HepG2 (cell line): ENCODE measurements around the gene PIP5K1A. TPM values are rescaled to one million over a fixed set of nuclear protein-coding genes. Genes with fewer than 3 reads are reported as not detected.
"Not testable (repeated sequence)": the region's sequence is repeated elsewhere in the genome, so short reads cannot be mapped to it uniquely, and the experiment has no call there.

Experiments used
- ATF1 ChIP-seq: IDR thresholded peaks from 2 replicates; pipeline ENCODE4 v1.6.1; 2016; ENCODE audit warnings: mild to moderate bottlenecking, control low read depth
- CEBPB ChIP-seq: IDR thresholded peaks from 2 replicates; pipeline ENCODE4 v1.6.1; 2011; ENCODE audit warnings: low read depth, low read length, improper control_type of control experiment, borderline replicate concordance
- CREM ChIP-seq, 2 experiments: sonication (generic) in 1 of 2; formaldehyde crosslinking in 1 of 2; IDR thresholded peaks; 2 replicates each; pipeline versions ENCODE4 v1.4.0 to v1.6.1; 2016 to 2020; ENCODE audit warnings: antibody characterized with exemption in 1 of 2, mild to moderate bottlenecking in 1 of 2, missing genetic modification reagents in 1 of 2
- RARA ChIP-seq: IDR thresholded peaks from 2 replicates; pipeline ENCODE4 v1.6.1; 2016; ENCODE audit warnings: missing genetic modification reagents, missing compliant biosample characterization
- SAP130 ChIP-seq: IDR thresholded peaks from 2 replicates; pipeline ENCODE4 v1.6.1; 2016; ENCODE audit warnings: low read depth
- YEATS4 ChIP-seq: sonication (generic); formaldehyde crosslinking; IDR thresholded peaks from 2 replicates; pipeline ENCODE4 v1.4.0; 2020; ENCODE audit warnings: missing genetic modification reagents, borderline replicate concordance
- polyA plus RNA-seq, 8 experiments: library from polyadenylated mRNA; depleted of rRNA in 3 of 8; stranded (reverse) in 7 of 8; unstranded in 1 of 8; fragments of >200 nt; fragmentation: Illumina TruSeq in 4 of 8; extraction: Trizol in 4 of 8; gene quantifications; 2 replicates each; pipeline versions ENCODE4 v1.2.1 to v1.2.3, GENCODE V29; 2011 to 2016; ENCODE audit warnings: low read depth in 4 of 8, missing spikeins in 1 of 8, mixed read lengths in 1 of 8; ENCODE audit not compliant: insufficient read depth in 1 of 8
- total RNA-seq, 5 experiments: library from RNA; depleted of rRNA; stranded (reverse); fragments of >200 nt; fragmentation: Illumina TruSeq; extraction: Trizol; gene quantifications; 2 replicates each; pipeline ENCODE4 v1.2.3, GENCODE V29; 2016; ENCODE audit warnings: low read depth in 1 of 5
- TF ChIP-seq, protein P1 (sequence below): sonication (generic); formaldehyde crosslinking; IDR thresholded peaks from 2 replicates; pipeline ENCODE4 v1.4.0; 2020; ENCODE audit warnings: missing genetic modification reagents, borderline replicate concordance
- TF ChIP-seq, protein P2 (sequence below): sonication (generic); formaldehyde crosslinking; IDR thresholded peaks from 2 replicates; pipeline ENCODE4 v1.4.0; 2020; ENCODE audit warnings: missing genetic modification reagents, borderline replicate concordance

The PIP5K1A gene
- total and polyA plus RNA-seq, 2 of the 13 experiments (the other 11 are each of a cell fraction or from before 2014, with no cell fraction given), result 45.3 to 65.1 TPM

DNA sequence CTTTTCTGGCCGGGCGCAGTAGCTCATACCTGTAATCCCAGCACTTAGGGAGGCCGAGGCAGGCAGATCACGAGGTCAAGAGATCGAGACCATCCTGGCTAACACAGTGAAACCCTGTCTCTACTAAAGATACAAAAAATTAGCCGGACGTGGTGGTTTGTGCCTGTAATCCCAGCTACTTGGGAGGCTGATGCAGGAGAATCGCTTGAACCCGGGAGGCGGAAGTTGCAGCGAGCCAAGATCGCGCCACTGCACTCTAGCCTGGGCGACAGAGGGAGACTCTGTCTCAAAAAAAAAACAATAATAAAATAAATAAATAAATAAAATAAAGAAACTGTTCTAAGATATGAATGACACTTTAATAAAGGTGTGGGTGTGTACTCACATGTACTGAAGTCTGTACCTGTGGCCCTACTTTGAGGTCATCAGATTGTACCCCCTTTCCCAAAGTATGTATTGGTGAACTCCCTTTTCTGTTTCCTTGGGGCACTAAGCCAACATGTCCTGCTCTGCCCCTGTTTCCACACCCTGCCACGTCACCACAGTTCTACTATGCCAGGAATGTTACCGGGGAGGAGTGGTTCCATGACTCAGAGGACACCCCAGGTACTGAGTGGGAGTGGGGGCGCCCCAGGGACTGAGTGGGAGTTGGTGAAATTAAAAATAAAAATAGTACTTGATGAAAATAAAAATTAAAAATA lies 3.3 kb upstream of the PIP5K1A start (continued):
- TF ChIP-seq, protein P1, sequence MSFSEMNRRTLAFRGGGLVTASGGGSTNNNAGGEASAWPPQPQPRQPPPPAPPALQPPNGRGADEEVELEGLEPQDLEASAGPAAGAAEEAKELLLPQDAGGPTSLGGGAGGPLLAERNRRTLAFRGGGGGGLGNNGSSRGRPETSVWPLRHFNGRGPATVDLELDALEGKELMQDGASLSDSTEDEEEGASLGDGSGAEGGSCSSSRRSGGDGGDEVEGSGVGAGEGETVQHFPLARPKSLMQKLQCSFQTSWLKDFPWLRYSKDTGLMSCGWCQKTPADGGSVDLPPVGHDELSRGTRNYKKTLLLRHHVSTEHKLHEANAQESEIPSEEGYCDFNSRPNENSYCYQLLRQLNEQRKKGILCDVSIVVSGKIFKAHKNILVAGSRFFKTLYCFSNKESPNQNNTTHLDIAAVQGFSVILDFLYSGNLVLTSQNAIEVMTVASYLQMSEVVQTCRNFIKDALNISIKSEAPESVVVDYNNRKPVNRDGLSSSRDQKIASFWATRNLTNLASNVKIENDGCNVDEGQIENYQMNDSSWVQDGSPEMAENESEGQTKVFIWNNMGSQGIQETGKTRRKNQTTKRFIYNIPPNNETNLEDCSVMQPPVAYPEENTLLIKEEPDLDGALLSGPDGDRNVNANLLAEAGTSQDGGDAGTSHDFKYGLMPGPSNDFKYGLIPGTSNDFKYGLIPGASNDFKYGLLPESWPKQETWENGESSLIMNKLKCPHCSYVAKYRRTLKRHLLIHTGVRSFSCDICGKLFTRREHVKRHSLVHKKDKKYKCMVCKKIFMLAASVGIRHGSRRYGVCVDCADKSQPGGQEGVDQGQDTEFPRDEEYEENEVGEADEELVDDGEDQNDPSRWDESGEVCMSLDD (CRISPR knock-in tag), result peak; percentile 84; the same call in 1 of the 2 replicates
- TF ChIP-seq, protein P2, sequence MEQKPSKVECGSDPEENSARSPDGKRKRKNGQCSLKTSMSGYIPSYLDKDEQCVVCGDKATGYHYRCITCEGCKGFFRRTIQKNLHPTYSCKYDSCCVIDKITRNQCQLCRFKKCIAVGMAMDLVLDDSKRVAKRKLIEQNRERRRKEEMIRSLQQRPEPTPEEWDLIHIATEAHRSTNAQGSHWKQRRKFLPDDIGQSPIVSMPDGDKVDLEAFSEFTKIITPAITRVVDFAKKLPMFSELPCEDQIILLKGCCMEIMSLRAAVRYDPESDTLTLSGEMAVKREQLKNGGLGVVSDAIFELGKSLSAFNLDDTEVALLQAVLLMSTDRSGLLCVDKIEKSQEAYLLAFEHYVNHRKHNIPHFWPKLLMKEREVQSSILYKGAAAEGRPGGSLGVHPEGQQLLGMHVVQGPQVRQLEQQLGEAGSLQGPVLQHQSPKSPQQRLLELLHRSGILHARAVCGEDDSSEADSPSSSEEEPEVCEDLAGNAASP (CRISPR knock-in tag), result peak; percentile 72; the same call in 1 of the 2 replicates
- TF ChIP-seq CREM (IDR thresholded peaks at IDR 0.05) (peak; percentile 58; the same call in 1 of the 2 replicates), CEBPB (peak; percentile 52; the same call in 1 of the 2 replicates), YEATS4 (CRISPR knock-in tag) (0 out of 2 replicates have a peak, but pooled peaks have one; percentile 20), RARA (CRISPR knock-in tag) (0 out of 2 replicates have a peak, but pooled peaks have one; percentile 13), ATF1 (CRISPR knock-in tag) (0 out of 2 replicates have a peak, but pooled peaks have one; percentile 34), SAP130 (peak; percentile 20; the same call in 1 of the 2 replicates)
- not testable (repeated sequence) for TF ChIP-seq CREM (CRISPR knock-in tag; IDR thresholded peaks at IDR 0.05)
- TF ChIP-seq, all 625 proteins: peak for 18; not testable (repeated sequence) for 607
